GM18502 (cell line): ENCODE measurements around the gene THSD4.
"Not testable (repeated sequence)": the region's sequence is repeated elsewhere in the genome, so short reads cannot be mapped to it uniquely, and the experiment has no call there.

ENCODE experiments used
- ATAC-seq: cut with Tn5 transposase; IDR thresholded peaks from one replicate; pipeline ENCODE4 v1.9.1; 2021; ENCODE audit warnings: mild to moderate bottlenecking; ENCODE audit not compliant: unreplicated experiment, poor library complexity

Gene THSD4

GRCh38 chr15:71245588-71245987 is 130.3 kb downstream of the THSD4 start:
- no peak for ATAC-seq

DNA sequence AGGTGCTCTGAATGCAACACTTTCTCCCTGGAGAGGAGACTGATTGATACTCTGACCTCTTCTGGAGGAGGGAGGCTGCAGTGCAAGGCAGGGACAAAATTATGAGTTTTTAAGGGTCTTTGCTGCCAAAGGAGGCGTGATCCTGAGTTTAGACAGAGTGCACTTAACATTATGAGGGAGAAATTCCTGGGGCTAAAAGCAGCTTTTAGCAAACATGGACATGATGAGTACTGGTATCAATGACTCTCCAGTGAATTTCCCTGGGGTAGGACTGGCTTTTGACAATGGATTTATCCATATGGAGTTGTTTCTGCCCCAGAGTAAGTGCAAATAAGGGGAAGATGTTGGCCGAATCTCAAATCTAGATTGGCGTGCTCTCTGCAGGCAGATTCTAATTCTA is 133.1 kb downstream of the THSD4 start:
- ATAC-seq = no peak

DNA sequence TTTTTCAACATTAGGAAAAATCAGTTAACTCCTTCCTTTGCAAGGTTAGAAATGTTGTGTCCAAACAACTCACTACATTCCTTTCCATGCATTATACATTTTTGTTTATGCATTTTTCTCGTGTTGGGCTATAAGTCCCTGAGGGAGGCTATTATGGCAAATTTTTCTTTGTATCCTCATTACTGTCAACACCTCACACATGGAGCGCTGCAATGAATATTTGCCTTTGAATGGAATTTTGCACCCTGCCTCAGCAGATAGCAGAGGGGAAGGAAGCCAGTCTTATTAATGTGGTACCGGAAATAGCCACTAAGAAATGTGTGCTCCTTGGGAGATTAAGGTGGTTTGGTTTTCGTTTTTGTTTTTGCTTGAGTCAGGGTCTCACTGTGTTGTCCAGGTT is 134.7 kb downstream of the THSD4 start:
- no peak for ATAC-seq

GRCh38 chr15:71250936-71251583 is 135.8 kb downstream of the THSD4 start:
- no peak for ATAC-seq

- ATAC-seq = no peak
Observed at GRCh38 chr15:71251584-71252043, 136.3 kb downstream of the THSD4 start.

DNA sequence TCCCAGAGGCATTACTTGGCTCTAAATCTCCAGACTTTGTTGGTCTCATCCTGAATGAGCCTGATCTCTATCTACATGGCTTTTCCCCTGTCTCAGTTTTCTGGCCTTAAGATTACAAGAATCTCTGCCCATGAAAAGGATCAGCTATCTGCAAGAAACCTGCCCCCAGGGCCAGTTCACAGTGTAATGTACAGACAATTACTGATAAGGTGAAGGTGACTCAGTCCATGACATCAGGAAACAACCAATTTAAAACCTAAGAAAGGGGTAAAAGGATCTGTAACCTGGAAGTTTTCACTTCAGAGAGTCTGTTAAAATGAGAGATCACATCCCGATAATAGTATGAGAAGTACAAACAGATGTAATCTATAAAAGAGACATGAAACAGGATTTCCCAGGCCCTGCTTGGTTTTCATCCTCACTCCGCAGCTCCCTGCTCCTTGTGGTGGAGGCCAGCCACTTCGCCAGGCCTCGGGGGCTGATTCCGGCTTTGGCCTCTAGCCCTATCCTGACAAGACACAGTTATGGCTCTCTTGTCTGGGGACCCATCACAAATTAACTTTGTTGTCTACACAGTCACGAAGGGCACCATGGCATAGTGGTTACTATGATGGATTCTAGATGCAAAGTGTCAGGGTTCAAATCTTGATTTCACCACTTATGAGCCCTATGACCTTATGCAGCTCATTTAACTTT is 136.9 kb downstream of the THSD4 start:
- ATAC-seq = no peak

GRCh38 chr15:71252740-71253047 is 137.4 kb downstream of the THSD4 start:
- ATAC-seq = no peak

- no peak for ATAC-seq
Observed at GRCh38 chr15:71254491-71254890, 139.2 kb downstream of the THSD4 start.

DNA sequence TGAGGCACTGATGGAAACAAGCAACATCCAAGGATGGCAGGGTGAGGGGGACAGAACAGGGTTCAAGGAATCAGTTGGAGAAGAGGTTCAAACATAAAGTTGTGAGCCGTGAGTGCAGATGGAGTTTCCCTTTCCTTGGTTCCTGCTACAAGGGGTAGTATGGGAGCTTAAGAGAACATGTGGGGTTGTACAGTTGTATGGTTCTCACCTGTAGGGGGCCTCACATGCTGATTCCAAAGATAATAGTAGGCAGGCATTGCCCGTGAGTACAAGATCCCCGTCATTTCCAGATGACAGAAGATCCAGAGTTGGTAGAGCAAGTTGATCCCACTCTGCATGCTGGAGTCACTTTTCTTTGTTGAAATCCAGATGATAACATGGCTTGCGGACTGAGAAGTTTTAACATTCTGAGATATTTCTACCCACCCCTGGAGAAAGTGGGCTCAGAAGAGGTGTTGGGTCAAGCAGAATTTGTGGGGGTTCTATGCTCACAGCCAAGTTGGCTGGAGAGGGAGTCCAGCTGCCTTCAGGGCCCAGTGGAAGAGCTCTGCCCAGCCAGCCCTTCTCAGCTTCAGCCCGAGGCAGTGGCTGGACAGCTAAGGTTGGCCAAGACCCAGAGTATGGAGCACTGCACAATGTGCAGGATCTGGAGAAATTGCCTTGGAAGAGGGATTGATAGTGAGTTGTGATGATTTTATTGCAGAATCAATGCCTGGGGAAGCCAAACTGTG is 141.8 kb downstream of the THSD4 start:
- ATAC-seq = no peak

DNA sequence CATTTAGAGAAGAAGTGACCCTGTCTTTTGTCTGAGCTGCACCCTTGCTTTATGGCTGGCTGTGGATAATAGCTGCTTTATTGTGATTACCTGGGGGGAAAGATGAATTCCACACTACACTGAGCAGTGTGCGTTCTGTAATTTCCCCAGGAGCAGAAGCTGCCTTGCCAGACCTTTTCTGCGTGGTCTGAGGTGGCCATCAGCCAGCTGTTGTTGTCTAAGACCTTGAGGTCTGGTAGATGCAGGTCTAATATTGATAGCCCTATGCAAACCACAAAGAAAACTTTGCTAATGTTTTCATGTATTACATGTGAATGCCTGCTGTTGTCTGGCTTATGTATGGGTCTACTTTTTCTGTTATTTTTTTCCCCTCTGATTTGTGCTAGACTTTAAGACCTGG is 144.6 kb downstream of the THSD4 start:
- no peak for ATAC-seq

GRCh38 chr15:71261418-71261817 is 146.1 kb downstream of the THSD4 start:
- no peak for ATAC-seq

- no peak for ATAC-seq
Observed at GRCh38 chr15:71261909-71262308, 146.6 kb downstream of the THSD4 start.

DNA sequence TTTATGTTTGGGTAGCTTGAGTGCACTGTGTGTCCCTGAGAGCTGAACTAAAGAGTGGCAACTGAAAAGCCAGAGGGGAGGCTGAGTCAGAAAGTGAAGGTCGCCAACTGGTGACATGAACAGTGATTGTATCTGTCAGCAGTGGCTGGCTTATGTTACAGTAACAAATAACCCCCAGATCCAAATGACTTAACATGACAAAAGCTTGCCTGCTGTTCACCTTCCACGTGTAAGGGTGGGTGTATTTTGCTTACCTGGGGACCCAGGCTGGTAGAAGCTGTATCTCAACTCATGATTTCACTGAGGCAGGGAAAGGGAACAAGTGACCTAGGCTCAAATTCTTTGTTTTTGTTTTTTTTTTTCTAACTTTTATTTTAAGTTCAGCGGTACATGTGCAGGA is 147.3 kb downstream of the THSD4 start:
- no peak for ATAC-seq

DNA sequence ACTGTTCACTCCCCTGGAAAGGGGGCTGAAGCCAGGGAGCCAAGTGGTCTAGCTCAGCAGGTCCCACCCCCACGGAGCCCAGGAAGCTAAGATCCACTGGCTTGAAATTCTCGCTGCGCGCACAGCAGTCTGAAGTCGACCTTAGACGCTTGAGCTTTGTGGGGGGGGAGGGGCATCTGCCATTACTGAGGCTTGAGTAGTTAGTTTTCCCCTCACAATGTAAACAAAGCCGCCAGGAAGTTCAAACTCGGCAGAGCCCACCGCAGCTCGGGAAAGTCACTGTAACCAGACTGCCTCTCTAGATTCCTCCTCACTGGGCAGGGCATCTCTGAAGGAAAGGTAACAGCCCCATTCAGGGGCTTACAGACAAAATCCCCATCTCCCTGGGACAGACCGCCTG is 150.3 kb downstream of the THSD4 start:
- ATAC-seq = not testable (repeated sequence)

DNA sequence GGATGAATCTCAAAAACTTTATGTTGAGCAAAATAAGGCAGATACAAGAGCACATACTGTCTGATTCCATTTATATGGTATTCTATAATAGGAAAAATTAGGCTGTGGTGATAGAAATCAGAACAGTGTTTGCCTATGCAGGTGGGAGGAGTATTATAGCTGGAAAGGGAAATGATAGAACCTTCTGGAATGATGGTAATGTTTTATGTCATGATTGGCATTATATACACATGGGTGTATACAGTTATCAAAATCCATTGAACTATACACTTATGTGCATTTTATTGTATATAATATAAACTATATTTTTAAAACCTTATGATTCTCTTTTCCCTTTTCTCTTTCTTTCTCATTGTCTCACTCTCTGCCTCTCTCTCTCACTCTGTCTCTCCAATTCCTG is 156.1 kb downstream of the THSD4 start:
- ATAC-seq = no peak

DNA sequence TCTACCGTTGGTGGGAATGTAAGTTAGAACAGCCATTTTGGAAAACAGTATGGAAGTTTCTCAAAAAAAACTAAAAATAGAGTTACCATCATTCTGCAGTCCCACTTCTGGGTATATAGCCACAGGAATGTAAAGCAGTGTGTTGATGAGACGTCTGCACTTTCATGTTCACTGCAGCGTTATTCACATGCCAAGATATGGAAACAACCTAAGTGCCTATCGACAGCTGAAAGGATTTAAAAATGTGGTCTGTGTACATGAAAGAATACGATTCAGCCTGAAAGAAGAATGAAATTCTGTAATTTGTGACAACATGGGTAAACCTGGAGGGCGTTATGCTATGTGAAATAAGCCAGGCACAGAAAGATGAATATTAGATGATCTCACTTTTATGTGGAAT is 157.7 kb downstream of the THSD4 start:
- no peak for ATAC-seq

DNA sequence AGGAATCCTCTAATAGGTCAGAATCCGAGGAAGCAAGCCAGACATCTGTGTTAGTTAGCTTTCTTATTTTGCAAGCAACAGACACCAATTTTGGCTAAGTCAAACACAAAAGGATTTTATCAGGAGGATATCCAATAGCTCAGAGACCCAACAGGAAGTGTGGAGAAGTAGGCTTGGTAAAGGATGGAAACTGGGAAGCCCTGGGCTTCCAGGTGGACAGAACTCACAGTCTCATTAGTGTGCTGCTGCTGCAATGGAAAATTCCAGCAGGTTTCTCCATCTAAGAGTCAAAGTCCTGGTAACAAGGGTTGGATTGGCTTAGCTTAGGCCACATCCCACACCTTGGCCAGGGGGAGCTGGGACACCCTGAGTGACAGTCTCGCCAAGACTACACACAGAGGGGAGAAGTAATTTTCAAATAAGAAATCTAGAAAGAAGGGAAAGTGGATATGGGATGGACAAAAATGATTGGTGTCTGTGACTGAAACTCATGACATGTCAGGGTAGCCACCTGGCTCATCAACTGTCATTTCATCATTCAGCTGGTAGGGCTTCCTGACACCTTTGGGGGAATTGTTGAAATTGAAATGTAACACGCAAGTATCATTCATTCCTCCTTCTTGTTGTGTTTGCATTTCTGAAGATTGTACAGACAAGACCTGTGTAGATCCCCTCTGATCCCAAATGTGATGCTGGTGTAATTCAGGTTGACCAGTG is 158.6 kb downstream of the THSD4 start:
- ATAC-seq = no peak

DNA sequence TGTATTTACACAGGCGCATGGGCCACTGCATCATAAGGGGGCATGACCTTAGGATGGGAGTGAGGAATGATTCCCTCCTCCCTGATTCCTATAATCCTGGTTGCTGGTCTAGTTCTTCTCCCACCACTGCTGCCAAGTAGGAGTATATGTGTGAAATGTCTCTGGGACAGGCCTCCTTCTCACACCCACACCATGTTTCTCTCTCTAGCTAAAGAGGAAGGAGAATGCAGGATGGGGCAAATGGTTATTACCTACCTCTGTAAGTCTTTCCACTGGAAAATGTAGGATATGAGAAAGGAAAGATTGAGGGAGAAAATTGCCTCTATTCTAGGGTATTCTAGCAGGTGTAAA is 159.2 kb downstream of the THSD4 start:
- ATAC-seq = no peak

- ATAC-seq = no peak
Observed at GRCh38 chr15:71275098-71275497, 159.8 kb downstream of the THSD4 start.

GRCh38 chr15:71275566-71276335 is 160.5 kb downstream of the THSD4 start:
- ATAC-seq = no peak

- ATAC-seq = no peak
Observed at GRCh38 chr15:71276336-71276665, 161.0 kb downstream of the THSD4 start.
